NOMO-1 treated with DMSO at 0.1 percent for 48 hours (cell line): Measurements from ENCODE around the gene FAM81A.

Source experiments
- DNase-seq: peaks from one replicate; lab custom pipeline; 2025; ENCODE audit not compliant: unreplicated experiment; lab: John Stamatoyannopoulos, UW

FAM81A gene

DNA sequence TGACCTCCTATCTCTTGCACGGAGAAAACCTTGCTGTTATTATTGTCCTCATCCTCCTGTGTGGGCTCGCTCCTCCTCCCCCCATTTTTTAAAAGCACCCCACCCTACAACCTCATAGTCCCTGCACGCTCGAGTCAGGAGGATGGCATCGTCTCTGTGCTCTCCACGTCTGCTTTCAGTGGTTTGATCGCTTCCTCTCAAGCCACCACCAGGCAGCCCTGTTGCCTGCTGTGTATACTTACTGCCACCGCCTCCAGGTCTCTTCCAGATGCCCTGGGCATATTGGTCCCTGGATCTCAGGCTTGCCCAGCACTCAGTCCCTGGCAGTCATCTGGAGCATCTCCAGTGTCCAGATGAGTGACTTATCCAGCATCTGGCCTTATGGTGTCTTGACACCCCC, 131.5 kb downstream of the FAM81A start:
- no peak for DNase-seq

DNA sequence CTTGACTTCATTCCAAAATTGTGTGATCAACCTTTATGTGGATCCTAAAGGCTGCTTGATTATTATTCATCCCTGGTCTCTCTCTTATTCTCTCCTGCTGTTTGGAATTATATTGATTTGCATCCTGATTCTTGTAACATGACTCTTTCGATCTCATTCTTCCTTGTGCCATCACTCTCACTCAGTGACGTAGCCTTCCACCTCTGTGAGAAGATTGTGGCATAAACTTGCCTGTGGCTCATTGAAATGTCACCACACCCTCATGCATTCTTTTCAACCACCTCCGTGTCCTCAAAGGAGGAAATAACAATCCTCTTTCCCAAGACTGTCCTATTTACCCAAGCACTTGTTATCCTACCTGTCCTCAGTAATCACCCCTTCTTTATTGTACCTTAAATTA, 132.3 kb downstream of the FAM81A start:
- DNase-seq: no peak

DNA sequence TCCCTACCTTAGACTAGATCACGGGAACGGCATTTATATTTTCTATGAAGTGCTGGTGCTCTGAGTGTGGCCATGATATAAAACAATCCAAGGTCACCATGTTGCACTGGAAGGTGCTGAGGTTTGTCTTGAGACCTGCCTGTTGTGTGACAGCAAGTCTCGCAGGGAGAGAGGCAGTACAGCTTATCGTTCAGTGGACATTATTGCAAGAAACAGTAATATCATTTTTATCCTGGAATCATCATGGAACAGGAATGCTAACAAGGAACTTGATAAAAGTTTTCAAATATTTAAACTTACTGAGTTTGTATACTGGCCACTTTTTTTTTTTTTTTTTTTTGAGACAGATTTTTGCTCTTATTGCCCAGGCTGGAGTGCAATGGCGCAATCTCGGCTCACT, 133.6 kb downstream of the FAM81A start:
- DNase-seq: no peak
